Activated naive CD8-positive, alpha-beta T cell treated with anti-CD3 and anti-CD28 coated beads for 36 hours (primary cell): ENCODE measurements around the gene RAB1A. TPM values are rescaled to one million over a fixed set of nuclear protein-coding genes. Genes with fewer than 3 reads are reported as not detected.

Experiments
- DNase-seq: peaks from one replicate; pipeline ENCODE4 v3.0.0; 2021
- H3K27ac Mint-ChIP-seq: one replicate; pipeline ENCODE4 v1.8.0; 2022; ENCODE audit warnings: mild to moderate bottlenecking, moderate library complexity, mixed read lengths
- H3K27me3 Mint-ChIP-seq: one replicate; pipeline ENCODE4 v1.8.0; 2022; ENCODE audit warnings: mild to moderate bottlenecking, mixed read lengths
- H3K36me3 Mint-ChIP-seq: one replicate; pipeline ENCODE4 v1.8.0; 2021; ENCODE audit warnings: mild to moderate bottlenecking, mixed read lengths
- H3K4me1 Mint-ChIP-seq: one replicate; pipeline ENCODE4 v1.8.0; 2021; ENCODE audit warnings: mixed read lengths
- H3K4me3 Mint-ChIP-seq: one replicate; pipeline ENCODE4 v1.8.0; 2022; ENCODE audit warnings: mild to moderate bottlenecking, moderate library complexity, mixed read lengths
- H3K9me3 Mint-ChIP-seq: one replicate; pipeline ENCODE4 v1.8.0; 2022; ENCODE audit warnings: mixed read lengths
- total RNA-seq, 2 experiments: library from RNA; stranded (reverse); gene quantifications; one replicate each; pipeline ENCODE4 v1.2.3, GENCODE V29; 2021

The RAB1A gene
- total RNA-seq, 2 experiments from 2014 or later: 79.0 to 80.5 TPM

DNA sequence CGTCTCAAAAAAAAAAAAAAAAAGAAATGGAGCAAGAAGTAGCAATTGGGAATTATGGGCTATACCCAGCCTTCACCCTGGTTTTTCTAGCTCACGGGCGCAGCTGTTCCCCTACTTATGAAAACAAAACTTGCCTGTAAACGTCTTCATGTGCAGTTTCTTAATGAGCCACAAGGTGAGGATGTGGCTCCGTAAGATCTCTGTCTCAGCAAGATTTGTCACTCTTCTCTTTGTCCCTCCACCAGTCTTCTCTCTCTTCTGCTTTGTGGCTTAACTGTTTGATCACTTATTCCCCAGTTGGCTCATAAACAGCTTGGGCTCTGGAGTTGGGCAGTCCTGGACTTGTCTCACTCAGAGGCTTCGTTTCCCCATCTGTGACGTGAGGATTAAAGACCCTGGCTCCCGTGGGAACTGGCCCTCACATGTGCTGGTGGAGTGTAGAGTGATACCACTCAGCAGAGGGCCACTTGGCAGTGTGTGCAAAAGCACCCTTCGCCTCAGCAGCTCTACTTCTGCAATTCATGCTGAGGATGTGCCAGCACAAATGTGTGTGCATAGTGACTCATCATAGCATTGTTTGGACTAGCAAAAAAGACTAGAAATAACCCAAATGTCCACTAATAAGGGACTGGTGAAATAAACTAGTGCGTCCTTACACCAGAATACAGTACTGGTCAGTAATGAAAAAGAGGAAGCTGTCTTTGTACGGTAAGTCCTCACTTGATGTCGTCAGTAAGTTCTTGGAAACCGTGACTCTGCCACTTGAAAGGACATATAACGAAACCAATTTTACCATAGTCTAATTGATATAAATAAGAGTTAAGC lies 65.0 kb downstream of the RAB1A start:
- Mint-ChIP-seq H3K27ac (peak overlapping the region; percentile 68), H3K36me3 (peaks cover 2% of the 10 kb centered on the region), H3K9me3 (no peaks in the 10 kb centered on the region), H3K27me3 (no peaks in the 10 kb centered on the region), H3K4me1 (peaks cover 24% of the 10 kb centered on the region), H3K4me3 (peak overlapping the region; percentile 37)
- DNase-seq: peak; percentile 33

DNA sequence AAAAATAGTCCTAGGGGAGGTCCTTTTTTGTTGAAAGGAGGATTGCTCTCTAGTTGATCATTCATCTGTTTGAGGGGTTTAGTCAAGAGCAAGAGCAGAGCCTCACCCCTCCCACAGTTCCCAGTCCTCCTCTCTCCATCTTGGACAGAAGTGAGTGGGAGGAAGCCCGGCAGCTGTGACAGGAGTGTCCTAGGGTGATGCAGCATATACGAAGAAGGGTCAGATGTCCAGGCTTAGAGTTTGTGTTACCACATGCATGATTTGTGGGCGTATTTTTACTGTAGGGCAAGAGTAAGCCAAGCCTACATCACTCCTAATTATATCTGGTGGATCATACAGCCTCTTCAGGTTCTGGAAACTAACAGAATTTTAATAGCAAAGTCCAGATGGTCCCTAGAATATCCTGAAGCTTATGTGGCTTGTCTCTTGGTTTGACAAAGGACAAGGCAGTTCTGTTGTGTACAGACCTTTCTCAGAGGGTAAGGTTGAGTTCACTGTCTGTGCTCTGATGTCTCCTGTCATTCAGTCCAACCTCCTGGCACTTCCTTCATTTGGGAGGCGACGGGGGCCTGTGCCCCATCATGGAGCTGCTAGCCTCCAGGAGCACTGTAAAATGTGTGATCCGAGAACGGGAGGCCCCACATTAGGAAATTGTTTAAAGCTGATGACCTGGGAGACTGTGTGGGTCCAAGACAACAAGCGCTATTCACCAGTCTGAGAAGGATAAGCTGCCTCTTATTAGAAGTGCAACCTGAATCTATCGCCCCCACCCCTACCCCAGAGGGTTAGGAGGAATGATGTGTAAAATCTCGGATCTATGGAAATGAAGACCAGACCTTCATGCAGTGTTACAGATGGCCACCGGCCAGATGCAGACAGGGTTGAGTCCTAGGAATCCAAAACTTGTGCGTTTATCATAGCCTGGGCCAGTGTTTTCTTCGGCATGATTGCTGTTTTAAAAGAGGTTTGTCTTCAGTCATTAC lies 66.8 kb downstream of the RAB1A start:
- no peak overlapping the region for H3K4me3 Mint-ChIP-seq
- no peaks in the 10 kb centered on the region for H3K36me3 Mint-ChIP-seq
- no peak overlapping the region for H3K27ac Mint-ChIP-seq
- no peaks in the 10 kb centered on the region for H3K9me3 Mint-ChIP-seq
- H3K4me1 Mint-ChIP-seq: peaks cover 31% of the 10 kb centered on the region
- no peaks in the 10 kb centered on the region for H3K27me3 Mint-ChIP-seq
- DNase-seq: no peak

DNA sequence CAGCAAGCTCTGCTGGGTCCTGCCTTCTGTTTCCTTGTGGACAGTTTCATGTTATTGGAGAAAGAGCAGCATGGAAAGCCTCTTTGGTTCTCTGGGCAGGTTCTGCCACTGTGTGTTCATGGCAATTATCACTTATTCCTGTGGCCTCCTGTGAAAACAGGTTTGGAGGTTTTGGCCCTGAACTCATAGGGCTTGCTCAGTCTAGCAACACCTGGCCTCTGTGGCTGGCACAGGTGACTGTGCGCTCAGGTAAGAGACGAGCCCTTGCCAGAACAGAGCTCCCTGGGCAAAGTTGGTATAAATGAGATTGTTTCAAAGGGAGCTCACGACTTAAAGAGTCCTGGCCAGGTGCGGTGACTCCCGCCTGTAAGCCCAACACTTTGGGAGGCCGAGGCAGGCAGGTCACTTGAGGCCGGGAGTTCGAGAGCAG lies 68.0 kb downstream of the RAB1A start:
- DNase-seq: no peak
- Mint-ChIP-seq H3K27ac (no peak overlapping the region), H3K36me3 (no peaks in the 10 kb centered on the region), H3K27me3 (no peaks in the 10 kb centered on the region), H3K4me1 (peaks cover 32% of the 10 kb centered on the region), H3K4me3 (no peak overlapping the region), H3K9me3 (no peaks in the 10 kb centered on the region)

DNA sequence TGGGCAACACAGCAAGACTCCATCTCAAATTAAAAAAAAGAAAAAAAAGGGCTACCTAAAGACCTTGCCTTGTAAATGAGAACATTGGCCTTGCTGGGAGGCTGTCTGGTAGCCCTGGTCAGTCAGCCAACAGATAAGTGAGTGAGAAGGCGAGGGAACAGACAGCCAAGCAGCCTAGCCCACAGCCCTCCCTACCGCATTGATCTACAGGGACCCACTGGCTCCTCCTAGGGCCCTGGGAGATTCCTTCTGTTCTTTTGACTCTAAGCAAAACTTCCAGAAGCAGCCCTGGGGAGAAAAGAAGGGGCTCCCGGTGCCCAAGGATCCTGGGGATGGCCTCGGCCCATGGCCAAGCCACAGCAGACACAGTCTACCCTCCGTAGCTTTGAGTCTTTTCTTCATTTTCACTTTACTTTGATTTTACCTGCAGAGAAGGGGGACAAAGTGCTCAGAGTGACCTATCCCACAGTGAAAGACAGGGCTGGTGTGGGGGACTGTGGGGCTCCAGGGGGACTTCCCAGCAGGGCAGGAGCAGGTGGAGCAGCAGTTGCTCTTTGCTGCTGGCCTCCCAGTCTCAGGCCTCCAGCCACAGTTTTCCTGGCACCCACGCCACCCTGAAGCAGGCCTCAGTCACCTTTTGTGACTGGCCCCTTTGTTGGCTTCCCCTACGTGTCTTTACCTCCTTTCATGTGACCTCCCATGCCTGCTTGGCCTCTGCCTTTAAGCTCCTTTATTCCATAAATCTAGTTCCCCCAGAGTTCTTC lies 68.6 kb downstream of the RAB1A start:
- Mint-ChIP-seq H3K4me1 (peaks cover 33% of the 10 kb centered on the region), H3K27ac (no peak overlapping the region)
- no peak for DNase-seq

DNA sequence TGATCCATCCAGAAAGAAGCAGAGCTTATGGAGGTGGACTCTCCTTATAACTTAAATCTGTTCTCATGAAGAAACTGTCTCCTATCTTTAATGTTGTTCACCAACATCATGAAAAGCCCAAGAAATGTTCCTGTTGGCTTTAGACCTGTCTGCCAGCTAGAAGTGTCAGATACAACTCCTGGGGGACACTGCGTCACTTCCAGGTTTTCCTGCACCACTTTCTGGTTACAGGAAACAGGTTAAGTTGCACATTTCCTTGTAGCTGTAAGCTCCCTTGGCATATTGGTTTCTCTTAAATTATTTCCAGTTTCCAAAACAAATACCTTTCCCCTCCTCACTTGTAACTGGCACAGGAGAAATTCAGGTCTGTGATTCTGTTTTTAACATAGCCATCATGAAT lies 70.8 kb downstream of the RAB1A start:
- Mint-ChIP-seq H3K27ac (no peak overlapping the region), H3K4me3 (no peak overlapping the region), H3K36me3 (no peaks in the 10 kb centered on the region), H3K9me3 (no peaks in the 10 kb centered on the region), H3K27me3 (no peaks in the 10 kb centered on the region), H3K4me1 (peaks cover 41% of the 10 kb centered on the region)
- no peak for DNase-seq

More for the DNA sequence above, 68.6 kb downstream of the RAB1A start:
- Mint-ChIP-seq H3K4me3 (no peak overlapping the region), H3K9me3 (no peaks in the 10 kb centered on the region), H3K36me3 (no peaks in the 10 kb centered on the region), H3K27me3 (no peaks in the 10 kb centered on the region)

DNA sequence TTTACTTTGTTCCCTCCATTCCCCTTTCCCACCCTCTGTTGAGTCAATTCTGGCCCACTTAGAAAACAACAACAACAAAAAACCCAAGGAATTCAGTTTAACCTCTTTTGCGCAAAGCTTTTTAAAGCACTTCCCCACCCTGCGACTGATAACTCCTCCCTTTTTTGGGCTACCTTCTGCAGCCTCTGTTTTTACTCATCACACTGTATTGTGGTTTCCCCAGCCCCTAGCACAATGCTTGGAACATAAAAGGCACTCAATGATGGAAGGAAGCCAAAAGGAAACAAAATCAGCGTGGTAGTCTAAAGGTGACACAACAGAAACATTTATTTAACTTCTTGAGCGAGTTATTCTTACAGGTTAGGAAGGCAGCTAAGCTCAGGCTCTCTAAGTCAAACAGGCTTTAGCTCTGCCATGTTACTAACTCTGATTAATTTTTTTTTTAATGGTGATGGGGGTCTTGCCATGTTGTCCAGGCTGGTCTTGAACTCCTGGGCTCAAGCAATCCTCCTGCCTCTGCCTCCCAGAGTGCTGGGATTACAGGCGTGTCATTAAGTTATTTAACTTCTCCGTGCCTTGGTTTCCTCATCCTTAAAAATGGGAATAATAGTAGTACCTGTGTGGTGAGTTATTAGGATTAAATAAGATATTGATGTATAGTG lies 72.4 kb downstream of the RAB1A start:
- peak overlapping the region; percentile 85 for H3K4me3 Mint-ChIP-seq
- H3K27me3 Mint-ChIP-seq: no peaks in the 10 kb centered on the region
- DNase-seq: peak; percentile 62
- peaks cover 52% of the 10 kb centered on the region for H3K4me1 Mint-ChIP-seq
- peak overlapping the region; percentile 82 for H3K27ac Mint-ChIP-seq
- H3K36me3 Mint-ChIP-seq: no peaks in the 10 kb centered on the region
- H3K9me3 Mint-ChIP-seq: no peaks in the 10 kb centered on the region

DNA sequence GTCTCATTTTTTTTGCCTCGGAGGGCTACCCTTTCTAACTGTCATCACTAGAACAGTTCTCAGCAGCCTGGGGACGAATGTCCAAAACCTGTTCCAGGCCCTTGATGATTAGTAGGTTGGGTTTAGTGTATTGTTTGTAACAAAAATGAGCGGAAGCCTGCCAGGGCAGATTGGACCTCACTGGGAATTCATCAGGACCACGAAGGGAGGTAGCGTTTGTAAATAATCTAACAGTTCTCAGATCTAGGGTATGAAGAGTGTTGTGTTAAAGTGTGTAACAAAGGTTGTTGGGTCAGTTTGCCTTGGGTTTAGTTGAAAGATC lies 72.9 kb downstream of the RAB1A start:
- Mint-ChIP-seq H3K27me3 (no peaks in the 10 kb centered on the region), H3K36me3 (no peaks in the 10 kb centered on the region), H3K27ac (peak overlapping the region; percentile 82), H3K4me3 (peak overlapping the region; percentile 85), H3K9me3 (no peaks in the 10 kb centered on the region), H3K4me1 (peaks cover 52% of the 10 kb centered on the region)
- no peak for DNase-seq

DNA sequence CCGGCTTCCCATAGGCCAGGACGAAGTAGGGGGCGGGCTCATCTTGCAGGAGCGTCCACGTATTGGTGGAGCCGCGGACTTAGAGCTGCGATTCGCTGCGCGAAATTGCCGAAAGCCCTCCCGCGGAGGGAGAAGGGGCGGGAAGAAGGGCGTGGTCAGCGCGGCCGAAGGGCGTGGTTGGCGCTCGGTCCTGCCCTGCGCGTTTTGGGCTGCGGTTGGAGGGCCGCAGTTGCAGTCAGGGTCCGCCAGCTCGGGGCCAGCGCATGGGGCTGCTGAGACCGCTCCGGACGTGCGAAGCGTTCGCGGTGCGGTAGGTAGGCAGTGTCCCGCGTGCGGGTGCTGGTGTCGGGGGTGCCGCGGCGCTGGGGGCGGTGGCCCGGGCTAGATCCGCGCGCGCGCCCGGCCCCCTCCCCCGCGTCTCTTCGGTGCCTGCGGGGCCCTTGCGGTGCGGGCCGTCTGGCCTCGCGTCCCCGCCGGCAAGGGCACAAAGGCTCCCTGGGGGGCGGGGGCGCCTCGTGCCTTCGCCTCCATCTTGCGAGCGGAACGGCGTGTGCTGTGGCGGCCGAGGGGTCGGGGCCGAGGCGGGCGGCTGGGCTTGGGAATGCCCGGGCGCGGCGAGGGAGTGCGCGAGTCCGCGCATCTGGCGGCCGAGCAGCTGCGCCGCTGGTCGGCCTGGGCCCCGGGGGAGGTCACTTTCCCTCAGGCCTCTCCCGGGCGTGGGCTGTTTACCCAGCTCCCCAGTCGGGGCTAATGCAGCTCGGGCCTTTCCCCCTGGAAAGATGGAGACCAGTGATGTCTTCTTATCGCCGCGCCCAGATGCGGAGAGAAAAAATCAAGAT lies 73.5 kb downstream of the RAB1A start, which contains the start of gene CEP68:
Gene CEP68 (plus strand): TSS at position 202 of the 839 bp plus-strand sequence. CDS start 13,029 bp downstream, outside the sequence.
- Mint-ChIP-seq H3K9me3 (no peaks in the 10 kb centered on the region), H3K27me3 (no peaks in the 10 kb centered on the region), H3K4me1 (peaks cover 52% of the 10 kb centered on the region), H3K4me3 (peak within 1 kb of the TSS; percentile 93), H3K27ac (peak within 1 kb of the TSS; percentile 85), H3K36me3 (no peaks in the 10 kb centered on the region)
- DNase-seq: peak; percentile 94

DNA sequence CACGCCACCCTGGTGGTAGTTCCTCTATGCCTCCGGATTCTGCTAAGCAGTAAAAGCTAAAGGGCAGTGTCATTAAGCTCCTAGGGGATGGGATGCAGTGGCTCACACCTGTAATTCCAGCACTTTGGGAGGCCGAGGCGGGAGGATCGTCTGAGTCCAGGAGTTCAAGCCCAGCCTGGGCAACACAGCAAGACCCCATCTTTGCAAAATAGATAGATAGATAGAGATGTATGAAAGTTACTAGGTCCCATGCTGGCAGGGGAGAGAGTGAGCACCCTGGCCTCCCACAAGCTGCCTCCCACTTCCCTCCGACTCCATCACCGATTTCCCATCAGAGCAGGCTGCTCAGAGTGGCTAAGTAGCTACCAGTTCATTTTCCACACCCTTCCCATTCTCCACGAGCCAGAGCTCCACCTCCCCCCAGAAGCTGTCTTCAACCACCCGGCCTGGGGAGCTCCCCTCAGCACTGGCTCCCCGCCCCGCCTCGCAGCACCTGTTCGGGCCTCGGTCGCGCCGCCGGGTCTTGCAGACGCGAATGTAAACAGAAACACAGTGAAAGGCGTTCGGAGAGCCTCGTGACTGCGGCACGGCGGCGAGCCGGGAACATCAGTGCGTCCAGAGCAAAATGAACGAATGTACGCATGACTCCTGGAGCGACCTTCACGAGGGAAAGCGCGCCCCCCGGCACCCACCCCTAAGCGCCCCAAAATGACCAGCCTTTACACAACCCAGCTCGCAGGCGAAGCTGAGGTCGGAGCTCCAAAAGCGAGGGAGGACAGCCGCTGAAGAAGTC lies 74.3 kb downstream of the RAB1A start:
- Mint-ChIP-seq H3K36me3 (no peaks in the 10 kb centered on the region), H3K4me1 (peaks cover 52% of the 10 kb centered on the region), H3K27me3 (no peaks in the 10 kb centered on the region), H3K4me3 (peak overlapping the region; percentile 93), H3K9me3 (no peaks in the 10 kb centered on the region), H3K27ac (peak overlapping the region; percentile 85)
- DNase-seq: peak; percentile 69

DNA sequence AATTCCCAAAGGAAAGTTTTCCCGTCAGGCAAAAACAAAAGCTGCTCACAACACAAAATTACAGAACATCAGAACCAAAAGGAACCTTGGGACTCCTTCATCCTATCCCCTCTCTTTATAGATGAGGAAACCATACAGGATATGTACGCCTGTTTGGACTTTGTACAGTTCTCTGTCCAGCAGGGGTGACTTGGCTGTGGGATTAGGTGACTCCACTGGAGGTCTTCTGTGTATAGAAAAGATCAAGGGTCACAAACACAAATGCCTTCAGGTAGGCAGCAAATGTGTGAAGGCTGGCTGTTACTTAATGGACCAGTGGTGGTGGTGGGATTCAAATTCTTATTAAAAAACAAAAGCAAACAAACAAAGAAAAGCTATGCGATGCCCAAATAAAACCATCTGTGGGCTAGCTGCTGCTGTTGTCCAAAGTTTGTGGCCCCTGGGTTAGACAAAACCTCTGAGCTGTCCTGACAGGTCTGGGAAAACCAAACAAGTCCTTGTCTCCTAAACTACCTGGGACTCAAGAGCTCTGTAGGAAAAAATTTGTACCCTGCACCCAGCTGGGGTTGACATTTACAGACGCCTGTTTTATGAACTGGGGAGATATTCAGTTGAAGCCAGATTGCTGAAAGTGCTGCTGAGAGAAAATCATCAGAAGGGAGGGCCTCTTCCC lies 75.0 kb downstream of the RAB1A start:
- no peaks in the 10 kb centered on the region for H3K9me3 Mint-ChIP-seq
- H3K4me1 Mint-ChIP-seq: peaks cover 52% of the 10 kb centered on the region
- no peak overlapping the region for H3K27ac Mint-ChIP-seq

DNA sequence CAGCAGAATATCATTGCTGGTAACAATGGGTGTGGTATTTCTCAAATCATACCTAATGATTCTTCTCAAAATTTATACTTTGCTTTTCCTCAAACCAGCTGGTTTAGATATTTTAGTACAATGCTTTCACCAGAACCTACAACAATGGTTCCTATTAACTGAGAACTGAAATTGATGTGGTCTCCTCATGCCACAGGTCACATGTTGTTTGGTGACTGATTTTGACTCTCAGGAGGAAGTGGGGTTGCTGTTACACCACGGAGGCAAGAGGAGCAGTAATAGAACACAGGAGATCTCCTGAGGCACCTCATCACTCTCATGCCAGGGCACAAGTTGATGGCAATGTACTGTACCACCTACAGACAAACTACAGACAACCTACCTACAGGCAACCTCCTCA lies 76.7 kb downstream of the RAB1A start:
- Mint-ChIP-seq H3K36me3 (peaks cover 1% of the 10 kb centered on the region), H3K27me3 (no peaks in the 10 kb centered on the region), H3K27ac (peak overlapping the region; percentile 84), H3K4me1 (peaks cover 42% of the 10 kb centered on the region), H3K4me3 (peak overlapping the region; percentile 36), H3K9me3 (no peaks in the 10 kb centered on the region)
- DNase-seq: peak; percentile 45

More for the DNA sequence above, 75.0 kb downstream of the RAB1A start:
- no peaks in the 10 kb centered on the region for H3K36me3 Mint-ChIP-seq
- no peaks in the 10 kb centered on the region for H3K27me3 Mint-ChIP-seq
- peak overlapping the region; percentile 93 for H3K4me3 Mint-ChIP-seq
- no peak for DNase-seq

DNA sequence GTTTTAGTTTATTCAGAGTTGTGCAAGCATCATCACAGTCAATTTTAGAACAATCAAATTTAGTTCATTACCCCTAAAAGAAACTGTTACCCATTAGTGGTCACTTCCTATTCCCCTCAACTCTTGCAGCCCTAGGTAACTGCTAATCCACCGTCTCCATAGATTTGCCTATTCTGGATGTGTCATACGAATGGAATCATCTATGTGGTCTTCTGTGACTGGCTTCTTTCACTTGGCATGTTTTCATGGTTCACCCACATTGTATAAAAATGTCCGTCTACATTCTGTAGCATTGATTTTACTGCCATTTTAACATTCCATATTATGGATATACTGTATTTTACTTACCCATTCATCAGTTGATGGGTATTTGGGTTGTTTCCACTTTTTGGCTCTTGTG lies 79.0 kb downstream of the RAB1A start:
- H3K27ac Mint-ChIP-seq: no peak overlapping the region
- H3K9me3 Mint-ChIP-seq: peaks cover 2% of the 10 kb centered on the region
- no peaks in the 10 kb centered on the region for H3K27me3 Mint-ChIP-seq
- peaks cover 28% of the 10 kb centered on the region for H3K4me1 Mint-ChIP-seq
- H3K36me3 Mint-ChIP-seq: peaks cover 7% of the 10 kb centered on the region
- H3K4me3 Mint-ChIP-seq: no peak overlapping the region
- DNase-seq: no peak
